Panc1 (cell line): Measurements from ENCODE around the gene TUBB4B. TPM values are rescaled to one million over a fixed set of nuclear protein-coding genes. Genes with fewer than 3 reads are reported as not detected.
A peak's percentile ranks its signal among the peaks of the same experiment; 100 is the strongest.
"Not testable (repeated sequence)": the region's sequence is repeated elsewhere in the genome, so short reads cannot be mapped to it uniquely, and the experiment has no call there.

Experiments
- ATAC-seq: fragments of 200-7000 bp; cut with Tn5 transposase; 2 replicates; pipeline ENCODE4 v1.9.1; 2020; ENCODE audit warnings: mild to moderate bottlenecking, moderate library complexity
- BruUV-seq: library from RNA; stranded (reverse); fragments of 400-500 nt; replicated peaks from 2 replicates; lab custom pipeline; 2021; lab: Mats Ljungman, UMichigan
- CTCF ChIA-PET: fragments of 300-600 bp; sonication (Branson Sonifier 250); formaldehyde crosslinking; loops from one replicate; lab custom pipeline; 2022; ENCODE audit warnings: antibody characterized with exemption; lab: Charles Lee
- POLR2A ChIA-PET: fragments of 300-600 bp; sonication (Branson Sonifier 250); formaldehyde crosslinking; loops from one replicate; lab custom pipeline; 2022; ENCODE audit warnings: antibody characterized with exemption; lab: Charles Lee
- DNase-seq: peaks from one replicate; pipeline ENCODE4 v3.0.0-alpha.2; 2010; ENCODE audit warnings: low read depth, low spot score
- H3K27ac ChIP-seq: 2 replicates; pipeline ENCODE4 v1.5.1; 2011; ENCODE audit warnings: mild to moderate bottlenecking, low read length, inconsistent platforms
- H3K27me3 ChIP-seq: fragments of 200-500 bp; sonication (Bioruptor generic); 2 replicates; pipeline ENCODE4 v1.6.0; 2014; ENCODE audit warnings: low read length, inconsistent platforms; ENCODE audit not compliant: control insufficient read depth, insufficient read depth
- H3K36me3 ChIP-seq: fragments of 200-500 bp; sonication (Bioruptor generic); 2 replicates; pipeline ENCODE4 v1.5.1; 2014; ENCODE audit warnings: inconsistent platforms, mild to moderate bottlenecking, low read length, moderate library complexity; ENCODE audit not compliant: control insufficient read depth, insufficient read depth
- H3K4me1 ChIP-seq: 2 replicates; pipeline ENCODE4 v1.5.1; 2011; ENCODE audit warnings: inconsistent platforms, mild to moderate bottlenecking, low read length, moderate library complexity; ENCODE audit not compliant: control insufficient read depth, insufficient read depth
- H3K4me3 ChIP-seq, 2 experiments: 2 replicates each; pipeline ENCODE4 v1.5.1; 2011 to 2012; ENCODE audit warnings: low read depth in 2 of 2, low read length in 2 of 2, mild to moderate bottlenecking in 2 of 2, inconsistent platforms in 1 of 2, moderate library complexity in 1 of 2
- H3K9me3 ChIP-seq: fragments of 200-500 bp; sonication (Bioruptor generic); 2 replicates; pipeline ENCODE4 v1.5.1; 2014; ENCODE audit warnings: low read depth, mild to moderate bottlenecking, inconsistent platforms, low read length, moderate library complexity; ENCODE audit not compliant: control insufficient read depth, insufficient read depth
- POLR2AphosphoS5 ChIP-seq: IDR thresholded peaks from 2 replicates; pipeline ENCODE4 v1.6.1; 2012; ENCODE audit warnings: mild to moderate bottlenecking, low read depth, low read length, moderate library complexity
- TCF7L2 ChIP-seq: IDR thresholded peaks from 2 replicates; pipeline ENCODE4 v1.6.1; 2011; ENCODE audit warnings: mild to moderate bottlenecking, low read depth, low read length, inconsistent platforms
- in situ Hi-C: cut with HindIII; loops from 2 replicates; pipeline ENCODE4 v1.10.0; 2016; ENCODE audit warnings: low sequenced_read_pairs, low pct_unique_long_range_greater_than_20kb
- intact Hi-C: fragments of 100-400 bp; cut with micrococcal nuclease; formaldehyde crosslinking; loops from one replicate; pipeline ENCODE4 v1.10.0; 2022; ENCODE audit not compliant: unreplicated experiment
- total RNA-seq: library from RNA; stranded (reverse); gene quantifications from one replicate; pipeline ENCODE4 v1.2.1, GENCODE V29; 2021; ENCODE audit not compliant: unreplicated experiment
- TF ChIP-seq, protein P1 (sequence below), 2 experiments: IDR thresholded peaks; 2 replicates each; pipeline ENCODE4 v1.6.1; 2011 to 2012; ENCODE audit warnings: low read depth in 2 of 2, control low read depth in 1 of 2, low read length in 1 of 2, mild to moderate bottlenecking in 1 of 2, moderate library complexity in 1 of 2; ENCODE audit not compliant: insufficient read depth in 1 of 2
- TF ChIP-seq, protein P2 (sequence below): fragments of 450-650 bp; IDR thresholded peaks from 2 replicates; pipeline ENCODE4 v1.5.1; 2017; ENCODE audit warnings: mild to moderate bottlenecking

TUBB4B gene
- total RNA-seq, 1 experiment from 2014 or later: 265 TPM

DNA sequence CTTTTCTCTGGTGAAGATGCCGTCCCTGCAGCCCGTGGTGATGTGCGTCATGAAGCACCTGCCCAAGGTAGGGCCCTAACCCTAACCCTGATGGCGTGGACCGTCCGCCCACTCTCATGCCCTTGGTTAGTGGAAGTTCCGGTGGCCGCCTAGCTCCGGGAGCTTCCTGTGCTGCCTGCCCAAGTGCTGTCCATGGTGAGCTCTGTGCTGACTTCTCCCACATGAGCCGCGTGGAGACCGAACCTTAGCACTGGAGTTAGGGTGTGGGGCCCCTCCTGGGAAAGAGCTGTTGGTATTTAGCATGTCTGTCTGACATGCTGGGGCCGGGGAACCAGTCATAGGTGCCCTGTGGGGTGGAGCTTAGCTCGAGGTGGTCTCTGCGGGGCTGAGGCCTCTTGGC is 15.3 kb downstream of the TUBB4B start:
- intact Hi-C loops: no loop called here
- Histone ChIP-seq H3K27ac (peak overlapping the region; percentile 82; the same call in 1 of the 2 replicates), H3K27me3 (no peaks in the 10 kb centered on the region), H3K4me3 (peak overlapping the region; percentile 72 to 78), H3K36me3 (peaks cover 3% of the 10 kb centered on the region; the same call in 1 of the 2 replicates), H3K4me1 (peaks cover 16% of the 10 kb centered on the region), H3K9me3 (no peaks in the 10 kb centered on the region)
- ATAC-seq: no peak
- in situ Hi-C loops: no loop called here
- ChIA-PET POLR2A (no interaction called here), CTCF (no interaction called here)
- TF ChIP-seq, protein P1, sequence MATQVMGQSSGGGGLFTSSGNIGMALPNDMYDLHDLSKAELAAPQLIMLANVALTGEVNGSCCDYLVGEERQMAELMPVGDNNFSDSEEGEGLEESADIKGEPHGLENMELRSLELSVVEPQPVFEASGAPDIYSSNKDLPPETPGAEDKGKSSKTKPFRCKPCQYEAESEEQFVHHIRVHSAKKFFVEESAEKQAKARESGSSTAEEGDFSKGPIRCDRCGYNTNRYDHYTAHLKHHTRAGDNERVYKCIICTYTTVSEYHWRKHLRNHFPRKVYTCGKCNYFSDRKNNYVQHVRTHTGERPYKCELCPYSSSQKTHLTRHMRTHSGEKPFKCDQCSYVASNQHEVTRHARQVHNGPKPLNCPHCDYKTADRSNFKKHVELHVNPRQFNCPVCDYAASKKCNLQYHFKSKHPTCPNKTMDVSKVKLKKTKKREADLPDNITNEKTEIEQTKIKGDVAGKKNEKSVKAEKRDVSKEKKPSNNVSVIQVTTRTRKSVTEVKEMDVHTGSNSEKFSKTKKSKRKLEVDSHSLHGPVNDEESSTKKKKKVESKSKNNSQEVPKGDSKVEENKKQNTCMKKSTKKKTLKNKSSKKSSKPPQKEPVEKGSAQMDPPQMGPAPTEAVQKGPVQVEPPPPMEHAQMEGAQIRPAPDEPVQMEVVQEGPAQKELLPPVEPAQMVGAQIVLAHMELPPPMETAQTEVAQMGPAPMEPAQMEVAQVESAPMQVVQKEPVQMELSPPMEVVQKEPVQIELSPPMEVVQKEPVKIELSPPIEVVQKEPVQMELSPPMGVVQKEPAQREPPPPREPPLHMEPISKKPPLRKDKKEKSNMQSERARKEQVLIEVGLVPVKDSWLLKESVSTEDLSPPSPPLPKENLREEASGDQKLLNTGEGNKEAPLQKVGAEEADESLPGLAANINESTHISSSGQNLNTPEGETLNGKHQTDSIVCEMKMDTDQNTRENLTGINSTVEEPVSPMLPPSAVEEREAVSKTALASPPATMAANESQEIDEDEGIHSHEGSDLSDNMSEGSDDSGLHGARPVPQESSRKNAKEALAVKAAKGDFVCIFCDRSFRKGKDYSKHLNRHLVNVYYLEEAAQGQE (IDR thresholded peaks at IDR 0.05; ENCODE audit: insufficient read depth in 1 of 2, low read depth in 2 of 2, low read length in 1 of 2): peak in 1 of 2 experiments; percentile 74; a peak in 3 of 4 replicates
- TF ChIP-seq TCF7L2: no peak
- no TSS peak for BruUV-seq
- no peak for DNase-seq

DNA sequence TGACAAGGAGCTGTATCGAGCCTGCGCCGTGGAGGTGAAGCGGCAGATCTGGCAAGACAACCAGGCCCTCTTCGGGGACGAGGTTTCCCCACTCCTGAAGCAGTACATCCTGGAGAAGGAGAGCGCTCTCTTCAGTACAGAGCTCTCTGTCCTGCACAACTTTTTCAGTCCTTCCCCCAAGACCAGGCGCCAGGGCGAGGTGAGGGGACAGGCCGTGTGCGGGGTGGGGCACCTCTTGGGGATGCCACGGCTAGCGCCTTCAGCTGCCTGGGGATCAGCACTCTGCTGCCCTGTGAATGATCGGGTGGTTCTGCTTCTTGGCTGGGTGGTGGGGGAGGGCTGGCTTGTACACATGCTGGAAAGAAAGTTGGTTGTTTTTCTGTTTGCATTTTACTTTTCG is 15.8 kb downstream of the TUBB4B start:
- no peak for TF ChIP-seq POLR2AphosphoS5
- no peak for TF ChIP-seq TCF7L2
- peaks cover 16% of the 10 kb centered on the region for H3K4me1 ChIP-seq
- H3K4me3 ChIP-seq: peak overlapping the region; percentile 72 to 78; a peak in 2 of 4 replicates
- no peak for ATAC-seq
- intact Hi-C loops (no loop called here), in situ Hi-C loops (no loop called here)
- BruUV-seq: no TSS peak
- H3K27ac ChIP-seq: 0 out of 2 replicates have a peak overlapping the region, but pooled peaks have one; percentile 82
- CTCF ChIA-PET: no interaction called here
- no peaks in the 10 kb centered on the region for H3K9me3 ChIP-seq
- no peak for DNase-seq
- peaks cover 3% of the 10 kb centered on the region; the same call in 1 of the 2 replicates for H3K36me3 ChIP-seq
- POLR2A ChIA-PET: no interaction called here
- no peaks in the 10 kb centered on the region for H3K27me3 ChIP-seq

DNA sequence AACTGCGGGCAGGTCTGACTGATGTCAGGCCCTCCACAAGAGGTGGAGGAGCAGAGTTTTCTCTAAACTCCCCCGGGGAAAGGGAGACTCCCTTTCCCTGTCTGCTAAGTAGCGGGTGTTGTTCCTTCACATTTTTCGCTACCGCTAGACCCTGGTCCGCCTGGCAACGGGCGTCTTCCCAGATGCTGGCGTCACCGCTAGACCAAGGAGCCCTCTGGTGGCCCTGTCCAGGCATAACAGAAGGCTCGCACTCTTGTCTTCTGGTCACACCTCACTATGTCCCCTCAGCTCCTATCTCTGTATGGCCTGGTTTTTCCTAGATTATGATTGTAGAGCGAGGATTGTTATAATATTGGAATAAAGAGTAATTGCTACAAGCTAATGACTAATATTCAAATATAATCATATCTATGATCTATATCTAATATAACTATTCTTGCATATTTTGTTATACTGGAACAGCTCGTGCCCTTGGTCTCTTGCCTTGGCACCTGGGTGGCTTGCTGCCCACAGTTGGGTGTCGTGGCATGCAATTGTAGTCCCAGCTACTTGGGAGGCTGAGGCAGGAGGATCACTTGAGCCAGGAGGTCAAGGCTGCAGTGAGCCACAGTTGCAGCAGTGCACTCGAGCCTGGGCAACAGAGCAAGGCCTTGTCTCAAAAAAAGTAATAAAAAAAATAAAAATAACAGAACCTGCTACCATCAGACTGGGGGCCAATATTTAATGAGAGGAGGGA is 21.3 kb downstream of the TUBB4B start:
- H3K27me3 ChIP-seq, in situ Hi-C loops, H3K4me1 ChIP-seq, H3K4me3 ChIP-seq, intact Hi-C loops, H3K27ac ChIP-seq, H3K9me3 ChIP-seq, DNase-seq, ATAC-seq, H3K36me3 ChIP-seq, BruUV-seq: not testable (repeated sequence)
- CTCF ChIA-PET: interaction anchor here (1.0 kb wide), 1 partner anchor 26 kb away, joined by 3 read pairs; no protein-coding TSS in a partner anchor
- TF ChIP-seq, protein P2, sequence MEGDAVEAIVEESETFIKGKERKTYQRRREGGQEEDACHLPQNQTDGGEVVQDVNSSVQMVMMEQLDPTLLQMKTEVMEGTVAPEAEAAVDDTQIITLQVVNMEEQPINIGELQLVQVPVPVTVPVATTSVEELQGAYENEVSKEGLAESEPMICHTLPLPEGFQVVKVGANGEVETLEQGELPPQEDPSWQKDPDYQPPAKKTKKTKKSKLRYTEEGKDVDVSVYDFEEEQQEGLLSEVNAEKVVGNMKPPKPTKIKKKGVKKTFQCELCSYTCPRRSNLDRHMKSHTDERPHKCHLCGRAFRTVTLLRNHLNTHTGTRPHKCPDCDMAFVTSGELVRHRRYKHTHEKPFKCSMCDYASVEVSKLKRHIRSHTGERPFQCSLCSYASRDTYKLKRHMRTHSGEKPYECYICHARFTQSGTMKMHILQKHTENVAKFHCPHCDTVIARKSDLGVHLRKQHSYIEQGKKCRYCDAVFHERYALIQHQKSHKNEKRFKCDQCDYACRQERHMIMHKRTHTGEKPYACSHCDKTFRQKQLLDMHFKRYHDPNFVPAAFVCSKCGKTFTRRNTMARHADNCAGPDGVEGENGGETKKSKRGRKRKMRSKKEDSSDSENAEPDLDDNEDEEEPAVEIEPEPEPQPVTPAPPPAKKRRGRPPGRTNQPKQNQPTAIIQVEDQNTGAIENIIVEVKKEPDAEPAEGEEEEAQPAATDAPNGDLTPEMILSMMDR: peak; percentile 76
- POLR2A ChIA-PET: interaction anchor here (0.8 kb wide), 1 partner anchor 22 kb away, joined by 3 read pairs; the partner anchor contains the start of gene TUBB4B
